Ascending aorta (tissue), 2 donors: ENCODE measurements around the gene SCEL. TPM values are rescaled to one million over a fixed set of nuclear protein-coding genes. Genes with fewer than 3 reads are reported as not detected.
"Not testable (repeated sequence)": the region's sequence is repeated elsewhere in the genome, so short reads cannot be mapped to it uniquely, and the experiment has no call there.

ENCODE experiments used
- DNase-seq, 2 donors: peaks; one replicate each; pipeline ENCODE4 v3.0.0-alpha.2; 2019; ENCODE audit warnings: low spot score in 2 of 2
- H3K27ac ChIP-seq, 2 donors: fragments of 200-600 bp; sonication (generic); one replicate each; pipeline ENCODE4 v1.5.1; 2016 to 2017; ENCODE audit warnings: mild to moderate bottlenecking in 1 of 2
- H3K27me3 ChIP-seq: fragments of 200-600 bp; sonication (generic); one replicate; pipeline ENCODE4 v1.5.1; 2017
- H3K36me3 ChIP-seq, 2 donors: fragments of 200-600 bp; sonication (generic); one replicate each; pipeline ENCODE4 v1.5.1; 2016
- H3K4me1 ChIP-seq, 2 donors: fragments of 200-600 bp; sonication (generic); one replicate each; pipeline ENCODE4 v1.5.1; 2016 to 2017; ENCODE audit warnings: mild to moderate bottlenecking in 1 of 2
- H3K4me3 ChIP-seq, 2 donors: fragments of 200-600 bp; sonication (generic); one replicate each; pipeline ENCODE4 v1.5.1; 2016 to 2017; ENCODE audit warnings: mild to moderate bottlenecking in 1 of 2
- H3K9me3 ChIP-seq, 2 donors: fragments of 200-600 bp; sonication (generic); one replicate each; pipeline ENCODE4 v1.5.1; 2016
- intact Hi-C: fragments of 100-400 bp; cut with DNase I; formaldehyde crosslinking; loops from one replicate; pipeline ENCODE4 v1.15.1; 2023
- total RNA-seq: library from RNA; depleted of rRNA; stranded (reverse); fragments of >200 nt; gene quantifications from one replicate; pipeline ENCODE4 v1.1.0, GENCODE V29; 2016
- TF ChIP-seq, protein P1 (sequence below), 3 experiments: fragments of 200-600 bp in 2 of 3; fragments of 450-650 bp in 1 of 3; sonication (generic) in 2 of 3; IDR thresholded peaks; one replicate each; pipeline ENCODE4 v1.5.1; 2016 to 2019; ENCODE audit warnings: antibody characterized with exemption in 3 of 3, mild to moderate bottlenecking in 1 of 3, moderate library complexity in 1 of 3

SCEL gene
- total RNA-seq, 1 donor from 2014 or later = not detected

GRCh38 chr13:77620138-77620537 is 84.6 kb downstream of the SCEL start:
- intact Hi-C loops = no loop called here
- TF ChIP-seq, protein P1, sequence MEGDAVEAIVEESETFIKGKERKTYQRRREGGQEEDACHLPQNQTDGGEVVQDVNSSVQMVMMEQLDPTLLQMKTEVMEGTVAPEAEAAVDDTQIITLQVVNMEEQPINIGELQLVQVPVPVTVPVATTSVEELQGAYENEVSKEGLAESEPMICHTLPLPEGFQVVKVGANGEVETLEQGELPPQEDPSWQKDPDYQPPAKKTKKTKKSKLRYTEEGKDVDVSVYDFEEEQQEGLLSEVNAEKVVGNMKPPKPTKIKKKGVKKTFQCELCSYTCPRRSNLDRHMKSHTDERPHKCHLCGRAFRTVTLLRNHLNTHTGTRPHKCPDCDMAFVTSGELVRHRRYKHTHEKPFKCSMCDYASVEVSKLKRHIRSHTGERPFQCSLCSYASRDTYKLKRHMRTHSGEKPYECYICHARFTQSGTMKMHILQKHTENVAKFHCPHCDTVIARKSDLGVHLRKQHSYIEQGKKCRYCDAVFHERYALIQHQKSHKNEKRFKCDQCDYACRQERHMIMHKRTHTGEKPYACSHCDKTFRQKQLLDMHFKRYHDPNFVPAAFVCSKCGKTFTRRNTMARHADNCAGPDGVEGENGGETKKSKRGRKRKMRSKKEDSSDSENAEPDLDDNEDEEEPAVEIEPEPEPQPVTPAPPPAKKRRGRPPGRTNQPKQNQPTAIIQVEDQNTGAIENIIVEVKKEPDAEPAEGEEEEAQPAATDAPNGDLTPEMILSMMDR (IDR thresholded peaks at IDR 0.05) = no peak
- Histone ChIP-seq H3K27ac (no peak overlapping the region), H3K36me3 (no peaks in the 10 kb centered on the region), H3K27me3 (no peaks in the 10 kb centered on the region), H3K4me3 (no peak overlapping the region), H3K9me3 (no peaks in the 10 kb centered on the region), H3K4me1 (no peaks in the 10 kb centered on the region)
- no peak for DNase-seq

- no peaks in the 10 kb centered on the region for H3K9me3 ChIP-seq
- TF ChIP-seq, protein P1 (IDR thresholded peaks at IDR 0.05) = no peak
- no peaks in the 10 kb centered on the region for H3K36me3 ChIP-seq
- no peak overlapping the region for H3K27ac ChIP-seq
- H3K4me3 ChIP-seq = no peak overlapping the region
- H3K27me3 ChIP-seq = no peaks in the 10 kb centered on the region
- H3K4me1 ChIP-seq = no peaks in the 10 kb centered on the region
- intact Hi-C loops = no loop called here
- no peak for DNase-seq
These were observed 88.3 kb downstream of the SCEL start for GRCh38 chr13:77623806-77624205.

GRCh38 chr13:77628170-77628569 is 92.7 kb downstream of the SCEL start:
- Histone ChIP-seq H3K27ac (no peak overlapping the region), H3K4me1 (no peaks in the 10 kb centered on the region), H3K36me3 (no peaks in the 10 kb centered on the region), H3K27me3 (no peaks in the 10 kb centered on the region), H3K9me3 (no peaks in the 10 kb centered on the region), H3K4me3 (no peak overlapping the region)
- DNase-seq = no peak
- intact Hi-C loops = no loop called here
- TF ChIP-seq, protein P1 (IDR thresholded peaks at IDR 0.05) = no peak

- TF ChIP-seq, protein P1 (IDR thresholded peaks at IDR 0.05) = no peak
- Histone ChIP-seq H3K27me3 (no peaks in the 10 kb centered on the region), H3K9me3 (no peaks in the 10 kb centered on the region), H3K4me3 (no peak overlapping the region), H3K27ac (no peak overlapping the region), H3K4me1 (no peaks in the 10 kb centered on the region), H3K36me3 (no peaks in the 10 kb centered on the region)
- intact Hi-C loops = no loop called here
- DNase-seq = no peak
These were observed 102.1 kb downstream of the SCEL start for GRCh38 chr13:77637588-77637987.

DNA sequence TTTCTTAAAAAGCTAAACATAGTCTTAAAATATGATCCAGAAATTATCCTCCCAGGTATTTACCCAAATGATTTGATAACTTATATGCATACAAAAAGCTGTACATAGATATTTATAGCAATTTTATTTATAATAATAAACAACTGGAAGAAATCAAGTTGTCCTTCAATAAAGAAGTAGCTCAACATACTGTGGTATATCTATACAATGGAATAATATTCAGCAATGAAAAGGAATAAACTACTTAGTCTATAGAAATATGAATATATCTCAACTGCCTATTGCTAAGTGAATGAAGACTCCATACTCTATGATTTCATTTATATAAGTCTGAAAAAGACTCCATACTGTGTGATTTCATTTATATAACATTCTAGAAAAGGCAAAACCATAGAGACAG is 114.9 kb downstream of the SCEL start:
- no peak overlapping the region for H3K4me3 ChIP-seq
- no peak for DNase-seq
- intact Hi-C loops = no loop called here
- no peaks in the 10 kb centered on the region for H3K27me3 ChIP-seq
- no peak overlapping the region for H3K27ac ChIP-seq
- H3K4me1 ChIP-seq = no peaks in the 10 kb centered on the region
- H3K36me3 ChIP-seq = no peaks in the 10 kb centered on the region
- H3K9me3 ChIP-seq = no peaks in the 10 kb centered on the region
- TF ChIP-seq, protein P1 (IDR thresholded peaks at IDR 0.05) = no peak

DNA sequence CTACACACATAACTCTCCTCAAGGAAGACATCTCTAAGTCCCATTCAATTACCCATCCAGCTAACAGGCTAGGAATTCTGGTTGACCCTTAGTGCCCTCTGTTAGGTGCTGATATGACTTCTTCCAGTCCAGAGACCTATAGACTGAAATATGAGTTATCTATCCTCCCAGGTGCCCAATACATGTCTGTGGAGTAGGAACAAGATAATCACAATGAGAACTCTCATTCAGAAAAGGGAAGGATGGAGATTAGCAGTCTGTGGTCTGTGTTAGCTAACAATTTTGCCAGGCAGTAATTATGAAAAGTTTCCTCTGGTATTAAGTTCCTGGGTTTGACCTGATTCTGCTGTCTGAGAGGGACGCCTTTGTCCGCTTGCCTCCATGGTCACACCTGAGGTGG is 117.8 kb downstream of the SCEL start:
- intact Hi-C loops = no loop called here
- H3K27me3 ChIP-seq = no peaks in the 10 kb centered on the region
- no peaks in the 10 kb centered on the region for H3K36me3 ChIP-seq
- H3K4me1 ChIP-seq = no peaks in the 10 kb centered on the region
- TF ChIP-seq, protein P1 (IDR thresholded peaks at IDR 0.05) = no peak
- no peak overlapping the region for H3K27ac ChIP-seq
- no peaks in the 10 kb centered on the region for H3K9me3 ChIP-seq
- no peak for DNase-seq
- no peak overlapping the region for H3K4me3 ChIP-seq

DNA sequence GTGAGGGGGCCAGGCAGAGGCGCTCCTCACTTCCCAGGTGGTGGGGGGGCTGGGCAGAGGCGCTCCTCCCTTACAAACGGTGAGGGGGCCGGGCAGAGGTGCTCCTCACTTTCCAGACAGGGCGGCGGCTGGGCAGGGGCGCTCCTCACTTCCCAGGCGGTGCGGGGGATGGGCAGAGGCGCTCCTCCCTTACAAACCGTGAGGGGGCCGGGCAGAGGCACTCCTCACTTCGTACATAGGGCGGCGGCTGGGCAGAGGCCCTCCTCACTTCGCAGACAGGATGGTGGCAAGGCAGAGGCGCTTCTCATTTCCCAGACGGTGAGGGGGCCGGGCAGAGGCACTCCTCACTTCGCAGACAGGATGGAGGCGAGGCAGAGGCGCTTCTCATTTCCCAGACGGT is 124.5 kb downstream of the SCEL start:
- intact Hi-C loops, H3K9me3 ChIP-seq, H3K27me3 ChIP-seq, H3K36me3 ChIP-seq, DNase-seq, H3K27ac ChIP-seq, H3K4me3 ChIP-seq, H3K4me1 ChIP-seq: not testable (repeated sequence)
